Measurements from ENCODE around the gene DNER.

The DNER gene

GRCh38 chr2:229437467-229437866 lies 276.9 kb downstream of the DNER start:
- DNase-seq: no peak

GRCh38 chr2:229434187-229434586 lies 280.2 kb downstream of the DNER start:
- DNase-seq: no peak

DNA sequence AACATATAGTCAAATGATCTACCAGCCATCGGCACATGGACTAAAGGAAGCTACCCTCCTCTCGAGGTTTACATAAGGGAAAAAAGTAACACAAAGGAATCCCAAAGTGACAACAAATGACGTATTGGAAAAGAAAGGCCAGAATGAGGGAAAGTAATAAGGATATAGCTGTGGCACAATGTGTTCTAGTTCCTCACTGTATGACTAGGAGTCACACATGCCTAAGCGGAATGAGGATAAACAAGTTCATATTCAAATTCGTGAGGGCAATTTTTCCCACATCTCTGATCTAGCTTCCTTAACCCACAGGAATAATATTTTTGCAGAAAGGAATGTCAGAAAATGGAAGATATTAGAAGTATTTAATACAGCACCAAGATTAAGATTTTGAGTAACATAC lies 281.0 kb downstream of the DNER start:
- no peak for DNase-seq

- peak; percentile 14 for DNase-seq
Measured at GRCh38 chr2:229431327-229431954, 282.9 kb downstream of the DNER start.

GRCh38 chr2:229429589-229429988 lies 284.8 kb downstream of the DNER start:
- no peak for DNase-seq

- no peak for DNase-seq
Measured at GRCh38 chr2:229426464-229426863, 287.9 kb downstream of the DNER start.

GRCh38 chr2:229425598-229425997 lies 288.8 kb downstream of the DNER start:
- no peak for DNase-seq

- no peak for DNase-seq
Measured at GRCh38 chr2:229422063-229422462, 292.3 kb downstream of the DNER start.

- DNase-seq: no peak
Measured at GRCh38 chr2:229419158-229419557, 295.2 kb downstream of the DNER start.

DNA sequence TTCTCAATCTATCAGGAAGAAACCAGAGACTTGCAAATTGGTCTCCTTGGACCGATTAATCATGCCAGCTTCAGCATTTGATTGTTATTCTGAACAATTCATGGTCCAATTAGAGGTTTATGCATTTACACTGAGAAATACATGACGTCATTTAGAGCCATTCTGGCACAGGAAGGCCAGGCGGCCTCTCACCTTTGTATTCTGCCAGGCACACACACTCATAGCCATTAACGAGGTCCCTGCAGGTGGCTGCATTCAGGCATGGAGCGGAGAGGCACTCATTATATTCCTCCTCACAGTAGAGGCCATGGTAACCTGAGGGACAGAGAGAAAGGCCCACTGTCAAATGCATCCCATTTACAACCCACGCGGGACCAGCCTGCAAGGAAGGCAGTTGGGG lies 296.4 kb downstream of the DNER start:
- DNase-seq: no peak

- DNase-seq: no peak
Measured at GRCh38 chr2:229417176-229417575, 297.2 kb downstream of the DNER start.

DNA sequence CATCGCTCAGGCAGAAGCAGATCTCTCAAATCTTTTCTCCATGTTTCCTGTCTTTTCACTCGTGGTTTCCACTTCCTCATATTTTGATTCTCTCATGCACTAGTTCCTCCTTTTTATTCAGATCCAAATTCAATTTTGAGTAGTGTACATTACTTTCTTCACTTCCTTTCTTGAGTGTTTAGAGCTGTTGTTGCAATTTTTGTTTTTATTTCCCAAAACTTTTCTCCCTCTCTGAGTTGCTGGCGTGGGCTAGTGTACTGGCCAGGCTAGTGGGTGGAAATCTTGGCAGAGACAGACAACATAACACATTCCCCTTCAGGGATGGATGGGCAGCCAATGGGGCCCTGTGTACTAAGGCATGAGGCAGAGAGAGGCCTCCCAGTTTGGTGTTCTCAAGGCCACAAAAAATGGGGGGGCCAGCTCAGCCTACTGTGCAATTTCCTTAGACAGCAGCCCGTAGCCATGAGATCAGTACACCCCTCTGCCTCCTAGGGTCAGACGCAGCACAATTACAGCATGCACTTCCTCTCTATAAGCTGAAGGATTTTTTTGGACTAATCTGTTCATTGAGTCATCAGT lies 298.1 kb downstream of the DNER start:
- no peak for DNase-seq

DNA sequence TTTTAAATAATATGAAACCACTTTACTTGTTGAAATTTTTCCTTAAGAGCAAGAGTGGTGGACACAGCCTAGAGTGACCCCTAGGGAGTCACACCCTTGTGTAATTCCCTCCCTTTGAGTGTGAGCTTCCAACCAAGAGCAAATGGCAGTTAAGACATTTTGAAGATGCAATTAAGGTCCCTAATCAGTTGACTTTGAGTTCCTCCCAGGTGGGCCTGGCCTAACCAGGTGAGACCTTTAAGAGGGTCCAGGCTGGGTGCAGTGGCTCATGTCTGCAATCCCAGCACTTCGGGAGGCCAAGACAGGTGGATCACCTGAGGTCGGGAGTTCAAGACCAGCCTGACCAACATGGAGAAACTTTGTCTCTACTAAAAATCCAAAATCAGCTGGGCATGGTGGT lies 299.7 kb downstream of the DNER start:
- no peak for DNase-seq

- DNase-seq: no peak
Measured at GRCh38 chr2:229412686-229413085, 301.7 kb downstream of the DNER start.

GRCh38 chr2:229410946-229411345 lies 303.4 kb downstream of the DNER start:
- DNase-seq: no peak

DNA sequence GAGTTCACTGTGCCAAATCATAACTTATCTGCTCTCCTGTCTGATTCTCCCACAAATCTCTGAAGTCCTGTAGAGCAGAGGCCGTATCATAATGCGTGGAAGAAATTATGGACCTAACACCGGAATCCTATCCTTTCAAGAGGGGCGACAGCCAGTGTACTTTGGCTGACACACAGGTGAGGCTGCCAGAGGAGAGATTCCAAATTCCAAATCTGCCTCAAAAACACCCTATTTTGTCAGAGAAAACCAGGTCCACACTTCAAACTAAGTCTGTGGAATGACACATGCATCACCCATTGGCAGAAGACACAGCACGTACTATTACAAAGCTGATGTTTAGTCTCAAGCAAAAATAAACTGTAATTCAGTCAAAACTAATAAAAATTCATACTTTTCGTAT lies 304.1 kb downstream of the DNER start:
- DNase-seq: no peak

GRCh38 chr2:229409751-229410181 lies 304.6 kb downstream of the DNER start:
- DNase-seq: no peak

DNA sequence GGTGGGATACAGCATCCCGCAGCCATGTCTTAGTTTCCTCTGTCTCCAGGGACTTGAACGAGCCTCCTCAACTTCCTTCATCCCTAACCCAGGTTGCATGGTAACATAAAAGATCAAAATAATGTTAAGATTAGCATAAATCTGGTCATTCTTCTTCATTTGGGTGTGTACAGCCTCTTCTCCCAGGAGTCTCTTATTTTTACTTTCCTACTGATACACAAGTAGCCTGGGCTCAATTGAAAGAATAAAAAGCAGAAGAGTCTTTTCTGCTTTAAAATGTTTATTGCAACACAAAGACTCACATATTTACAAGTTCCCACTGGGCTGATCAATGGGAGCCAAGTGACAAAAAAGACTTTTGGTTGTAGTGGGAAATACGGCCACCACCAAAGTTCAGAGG lies 305.4 kb downstream of the DNER start:
- no peak for DNase-seq

GRCh38 chr2:229408356-229408755 lies 306.0 kb downstream of the DNER start:
- DNase-seq: no peak

- no peak for DNase-seq
Measured at GRCh38 chr2:229407170-229407569, 307.2 kb downstream of the DNER start.

GRCh38 chr2:229405796-229406195 lies 308.6 kb downstream of the DNER start:
- no peak for DNase-seq

DNA sequence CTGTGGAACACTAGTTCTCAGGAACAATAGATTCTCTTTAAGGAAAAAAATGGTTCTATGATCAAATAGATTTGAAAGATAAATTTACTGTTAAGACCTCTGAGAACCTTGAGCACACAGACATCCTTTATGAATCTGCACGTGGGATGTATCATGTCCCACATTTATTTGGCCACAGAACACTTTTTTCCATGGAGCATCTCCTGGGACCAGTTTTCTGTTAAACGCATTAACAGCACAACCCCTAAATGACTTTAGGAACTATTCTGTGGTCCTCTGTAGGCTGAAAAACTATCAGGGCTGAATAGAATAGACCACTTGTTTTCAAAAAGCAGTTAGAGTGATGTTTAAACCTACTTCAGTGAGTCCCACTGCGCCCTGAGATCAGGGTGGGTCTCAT lies 311.1 kb downstream of the DNER start:
- DNase-seq: no peak

- no peak for DNase-seq
Measured at GRCh38 chr2:229401171-229401865, 313.0 kb downstream of the DNER start.

- DNase-seq: no peak
Measured at GRCh38 chr2:229393926-229394325, 320.4 kb downstream of the DNER start.

All from right kidney (tissue), 1 donor.